Sigmoid colon (tissue), 7 donors: Measurements from ENCODE around the gene PIK3IP1. TPM values are rescaled to one million over a fixed set of nuclear protein-coding genes. Genes with fewer than 3 reads are reported as not detected.
A peak's percentile ranks its signal among the peaks of the same experiment; 100 is the strongest.
"Not testable (repeated sequence)": the region's sequence is repeated elsewhere in the genome, so short reads cannot be mapped to it uniquely, and the experiment has no call there.

Source experiments
- DNase-seq: peaks from one replicate; pipeline ENCODE4 v3.0.0-alpha.2; 2019
- H3K27ac ChIP-seq, 4 donors: fragments of 200-600 bp; sonication (generic); one replicate each; pipeline ENCODE4 v1.5.1; 2016 to 2019; ENCODE audit warnings: mild to moderate bottlenecking in 1 of 4
- H3K27me3 ChIP-seq, 3 donors: fragments of 200-600 bp; sonication (generic); one replicate each; pipeline ENCODE4 v1.5.1; 2019; ENCODE audit warnings: mild to moderate bottlenecking in 1 of 3
- H3K36me3 ChIP-seq, 4 donors: fragments of 200-600 bp; sonication (generic); one replicate each; pipeline ENCODE4 v1.5.1; 2016 to 2019
- H3K4me1 ChIP-seq, 4 donors: fragments of 200-600 bp; sonication (generic); one replicate each; pipeline ENCODE4 v1.5.1; 2017 to 2019
- H3K4me3 ChIP-seq, 4 donors: fragments of 200-600 bp; sonication (generic); one replicate each; pipeline ENCODE4 v1.5.1; 2017 to 2019; ENCODE audit warnings: mild to moderate bottlenecking in 2 of 4, moderate library complexity in 1 of 4
- H3K9me3 ChIP-seq, 4 donors: fragments of 200-600 bp in 3 of 4; sonication (generic) in 3 of 4; one replicate each; pipeline versions ENCODE4 v1.5.1 to v1.6.1; 2013 to 2019
- CTCF ChIP-seq, 4 experiments: fragments of 450-650 bp in 3 of 4; fragments of 200-600 bp in 1 of 4; IDR thresholded peaks; one replicate each; pipeline ENCODE4 v1.5.1; 2016 to 2019; ENCODE audit warnings: antibody characterized with exemption in 4 of 4, mild to moderate bottlenecking in 3 of 4, moderate library complexity in 2 of 4
- EP300 ChIP-seq, 4 donors: sonication (generic); formaldehyde crosslinking; IDR thresholded peaks; one replicate each; pipeline ENCODE4 v1.6.1; 2017; ENCODE audit warnings: antibody characterized with exemption in 4 of 4
- POLR2A ChIP-seq, 2 donors: fragments of 450-650 bp; IDR thresholded peaks; one replicate each; pipeline ENCODE4 v1.6.1; 2016; ENCODE audit warnings: antibody characterized with exemption in 2 of 2, mild to moderate bottlenecking in 2 of 2, moderate library complexity in 2 of 2
- POLR2AphosphoS5 ChIP-seq, 4 donors: sonication (generic); formaldehyde crosslinking; IDR thresholded peaks; one replicate each; pipeline ENCODE4 v1.6.1; 2017; ENCODE audit warnings: antibody characterized with exemption in 4 of 4
- WGBS, 2 donors: extraction: QIAGEN DNeasy Blood & Tissue Kit; methylation state at CpG; one replicate each; pipeline ENCODE4 v1.1.7; 2013; 5-methylcytosine and 5-hydroxymethylcytosine counted together
- intact Hi-C: fragments of 100-400 bp; cut with DNase I; formaldehyde crosslinking; loops from one replicate; pipeline ENCODE4 v1.15.1; 2023
- polyA plus RNA-seq, 3 donors: library from polyadenylated mRNA; stranded (reverse); fragments of 200-250 nt; gene quantifications; one replicate each; pipeline ENCODE4 v1.2.3, GENCODE V29; 2013
- small RNA-seq, 3 donors: library from RNA; depleted of rRNA; stranded (forward); fragments of <200 nt; gene quantifications; one replicate each; pipeline ENCODE3, GENCODE V24; 2016
- total RNA-seq, 4 donors: library from RNA; depleted of rRNA; stranded (reverse); fragments of >200 nt; gene quantifications; one replicate each; pipeline ENCODE4 v1.1.0, GENCODE V29; 2016
- donor health status: healthy with polysubstance abuse.
- donor health status: Bipolar disorder and iron deficiency.
- donor health status: healthy.

PIK3IP1 gene
- total and polyA plus RNA-seq, 7 donors, result 5.8 to 87.6 (median 49.3) TPM

- Histone ChIP-seq H3K4me1 (peaks cover 0 to 5% (median under 1%) of the 10 kb centered on the region in 4 donors), H3K9me3 (no peaks in the 10 kb centered on the region), H3K4me3 (no peak overlapping the region), H3K27ac (no peak overlapping the region), H3K36me3 (no peaks in the 10 kb centered on the region), H3K27me3 (no peaks in the 10 kb centered on the region)
- WGBS, 2 donors, result 61 to 78% methylated on average over 1 of the region's 1 CpG
- TF ChIP-seq CTCF (IDR thresholded peaks at IDR 0.05) (no peak), POLR2A (IDR thresholded peaks at IDR 0.05) (no peak), POLR2AphosphoS5 (IDR thresholded peaks at IDR 0.05) (no peak), EP300 (IDR thresholded peaks at IDR 0.05) (no peak)
- DNase-seq, result no peak
- intact Hi-C loops, result no loop called here
Measured at GRCh38 chr22:31238057-31238456, 54.2 kb downstream of the PIK3IP1 start.

- DNase-seq, H3K4me3 ChIP-seq, H3K9me3 ChIP-seq, H3K27ac ChIP-seq, H3K36me3 ChIP-seq, H3K27me3 ChIP-seq, intact Hi-C loops: not testable (repeated sequence)
- 96 to 97% methylated on average over 4 of the region's 4 CpGs for WGBS, 2 donors
- H3K4me1 ChIP-seq, result peaks cover 0 to 12% (median 8%) of the 10 kb centered on the region in 4 donors
Measured at GRCh38 chr22:31236044-31236443, 56.2 kb downstream of the PIK3IP1 start.

- intact Hi-C loops, result no loop called here
- peak overlapping the region in 1 of 4 donors; percentile 16 for H3K27ac ChIP-seq
- TF ChIP-seq EP300 (IDR thresholded peaks at IDR 0.05) (no peak), CTCF (IDR thresholded peaks at IDR 0.05) (no peak)
- 72 to 76% methylated on average over 3 of the region's 3 CpGs for WGBS, 2 donors
- H3K27me3 ChIP-seq, result no peaks in the 10 kb centered on the region
- no peaks in the 10 kb centered on the region for H3K9me3 ChIP-seq
- H3K4me3 ChIP-seq, result no peak overlapping the region
- no peaks in the 10 kb centered on the region for H3K36me3 ChIP-seq
- H3K4me1 ChIP-seq, result peaks cover 0 to 22% (median 17%) of the 10 kb centered on the region in 4 donors
- DNase-seq, result no peak
Measured at GRCh38 chr22:31235081-31235480, 57.2 kb downstream of the PIK3IP1 start.

GRCh38 chr22:31233001-31233400 lies 59.3 kb downstream of the PIK3IP1 start:
- Histone ChIP-seq H3K27ac (peak overlapping the region in 3 of 4 donors; percentile 4 to 75 (median 46)), H3K4me1 (peaks cover 0 to 35% (median 27%) of the 10 kb centered on the region in 4 donors), H3K27me3 (no peaks in the 10 kb centered on the region), H3K9me3 (no peaks in the 10 kb centered on the region), H3K4me3 (no peak overlapping the region), H3K36me3 (no peaks in the 10 kb centered on the region)
- 66 to 78% methylated on average over 3 of the region's 3 CpGs for WGBS, 2 donors
- intact Hi-C loops, result no loop called here
- no peak for DNase-seq
- TF ChIP-seq POLR2AphosphoS5 (IDR thresholded peaks at IDR 0.05), result no peak
- no peak for TF ChIP-seq POLR2A (IDR thresholded peaks at IDR 0.05)
- TF ChIP-seq EP300 (IDR thresholded peaks at IDR 0.05), result no peak
- no peak for TF ChIP-seq CTCF (IDR thresholded peaks at IDR 0.05)

Small RNA genes within 50 kb of the gene (small RNA-seq; reads per million reads assigned to genes)
- 0 reads per million in 3 donors for gene RNA5SP496

Other genes starting within 250 kb of the PIK3IP1 start
- gene SMTN, start 211.2 kb downstream of the PIK3IP1 start, total RNA-seq, result 1,000 to 10,000 TPM in 3 of 4 donors, 100 to 1,000 TPM in 1; 987 to 1,789 (median 1,228) TPM
- gene SMTN, start 211.2 kb downstream of the PIK3IP1 start, polyA plus RNA-seq, result 100 to 1,000 TPM in 1 of 3 donors, 10 to 100 TPM in 2; 23.8 to 103 (median 29.4) TPM
- 1,000 to 10,000 TPM in 3 of 4 donors, 100 to 1,000 TPM in 1; 868 to 1,938 (median 1,638) TPM for gene SELENOM, start 184.9 kb downstream of the PIK3IP1 start, total RNA-seq
- gene SELENOM, start 184.9 kb downstream of the PIK3IP1 start, polyA plus RNA-seq, result 100 to 1,000 TPM in 2 of 3 donors, 10 to 100 TPM in 1; 40.9 to 192 (median 169) TPM
- gene INPP5J, start 169.5 kb downstream of the PIK3IP1 start, total RNA-seq, result 1 to 10 TPM; 1.1 to 2.2 (median 1.8) TPM
- 10 to 100 TPM; 11.4 to 15.3 (median 12.5) TPM for gene INPP5J, start 169.5 kb downstream of the PIK3IP1 start, polyA plus RNA-seq
- gene PLA2G3, start 152.0 kb downstream of the PIK3IP1 start, total RNA-seq, result not detected
- 1 to 10 TPM in 1 of 3 donors, not detected in 2; 5.2 TPM for gene PLA2G3, start 152.0 kb downstream of the PIK3IP1 start, polyA plus RNA-seq
- gene RNF185, start 132.3 kb downstream of the PIK3IP1 start, total RNA-seq, result 10 to 100 TPM; 30.1 to 33.5 (median 31.6) TPM
- gene RNF185, start 132.3 kb downstream of the PIK3IP1 start, polyA plus RNA-seq, result 10 to 100 TPM; 23.4 to 44.9 (median 43.2) TPM
- gene LIMK2, start 80.2 kb downstream of the PIK3IP1 start, total RNA-seq, result 10 to 100 TPM; 10.3 to 20.8 (median 14.0) TPM
- 10 to 100 TPM; 31.9 to 58.7 (median 39.0) TPM for gene LIMK2, start 80.2 kb downstream of the PIK3IP1 start, polyA plus RNA-seq
- gene PATZ1, start 53.9 kb upstream of the PIK3IP1 start, total RNA-seq, result 10 to 100 TPM; 17.4 to 21.4 (median 19.9) TPM
- 10 to 100 TPM in 1 of 3 donors, 1 to 10 TPM in 2; 3.7 to 15.8 (median 4.8) TPM for gene PATZ1, start 53.9 kb upstream of the PIK3IP1 start, polyA plus RNA-seq
- 10 to 100 TPM; 52.9 to 95.1 (median 71.9) TPM for gene DRG1, start 107.1 kb upstream of the PIK3IP1 start, total RNA-seq
- 10 to 100 TPM; 35.8 to 42.0 (median 41.4) TPM for gene DRG1, start 107.1 kb upstream of the PIK3IP1 start, polyA plus RNA-seq
- 10 to 100 TPM; 16.6 to 23.8 (median 22.2) TPM for gene EIF4ENIF1, start 197.4 kb upstream of the PIK3IP1 start, total RNA-seq
- 10 to 100 TPM in 2 of 3 donors, 1 to 10 TPM in 1; 5.5 to 13.5 (median 12.0) TPM for gene EIF4ENIF1, start 197.4 kb upstream of the PIK3IP1 start, polyA plus RNA-seq
- 10 to 100 TPM; 15.3 to 38.0 (median 27.7) TPM for gene SFI1, start 204.0 kb upstream of the PIK3IP1 start, total RNA-seq
- gene SFI1, start 204.0 kb upstream of the PIK3IP1 start, polyA plus RNA-seq, result 10 to 100 TPM in 2 of 3 donors, 1 to 10 TPM in 1; 6.5 to 40.9 (median 10.2) TPM